GM12891 (cell line): ENCODE measurements around the gene ACTA2. TPM values are rescaled to one million over a fixed set of nuclear protein-coding genes. Genes with fewer than 3 reads are reported as not detected.
A peak's percentile ranks its signal among the peaks of the same experiment; 100 is the strongest.

Source experiments
- DNase-seq: peaks from one replicate; pipeline ENCODE4 v3.0.0; 2011; ENCODE audit warnings: low spot score; ENCODE audit not compliant: insufficient read length
- FAIRE-seq: peaks from 2 replicates; lab custom pipeline; 2011; peaks lifted over from hg19 to GRCh38; lab: Jason Lieb, UNC
- PAX5 ChIP-seq: IDR thresholded peaks from 2 replicates; pipeline ENCODE4 v1.6.1; 2011; ENCODE audit warnings: low read length, moderate library complexity, mild to moderate bottlenecking; ENCODE audit not compliant: insufficient read depth, severe bottlenecking
- POLR2A ChIP-seq: IDR thresholded peaks from 2 replicates; pipeline ENCODE4 v1.6.1; 2011; ENCODE audit warnings: low read depth, low read length, control low read depth
- POLR2AphosphoS5 ChIP-seq: IDR thresholded peaks from 2 replicates; pipeline ENCODE4 v1.6.1; 2011; ENCODE audit warnings: low read depth, low read length, control low read depth
- POU2F2 ChIP-seq: IDR thresholded peaks from 2 replicates; pipeline ENCODE4 v1.6.1; 2011; ENCODE audit warnings: low read depth, mild to moderate bottlenecking, control low read depth, low read length, moderate library complexity
- SPI1 ChIP-seq: IDR thresholded peaks from 2 replicates; pipeline ENCODE4 v1.6.1; 2011; ENCODE audit warnings: low read depth, low read length, control low read depth
- TAF1 ChIP-seq: IDR thresholded peaks from 2 replicates; pipeline ENCODE4 v1.6.1; 2011; ENCODE audit warnings: low read depth, low read length, control low read depth
- polyA plus RNA-seq: library from polyadenylated mRNA; unstranded; fragments of >200 nt; gene quantifications from one replicate; pipeline ENCODE4 v1.2.1, GENCODE V29; 2012; ENCODE audit warnings: low read depth, missing spikeins, inconsistent platforms; ENCODE audit not compliant: missing spikeins

ACTA2 gene
- 60.5 TPM for polyA plus RNA-seq

DNA sequence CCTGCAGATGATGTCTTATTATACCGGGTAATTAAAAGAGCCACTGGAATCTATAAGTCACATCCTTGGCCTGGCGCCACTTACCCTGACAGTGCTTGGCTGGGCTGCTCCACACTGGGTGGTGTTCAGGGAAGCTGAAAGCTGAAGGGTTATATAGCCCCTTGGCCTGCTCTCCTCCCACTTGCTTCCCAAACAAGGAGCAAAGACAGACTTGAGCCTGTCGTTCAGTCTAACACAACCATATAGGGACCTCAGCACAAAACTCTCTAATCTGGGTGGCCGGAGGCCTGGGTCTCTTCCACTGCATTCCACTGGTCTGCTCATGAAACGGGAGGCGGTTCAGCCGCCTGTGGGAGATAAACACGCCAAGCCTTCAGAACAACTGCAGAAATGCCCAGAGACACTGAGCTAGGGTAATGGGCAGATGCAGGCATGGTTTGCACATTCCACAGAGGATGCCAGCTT is at the start of gene ACTA2:
Gene ACTA2, minus strand, starts transcription at position 127 of the 465 bp plus-strand sequence. CDS start 3,843 bp downstream, outside the sequence.
- no peak for TF ChIP-seq POLR2A
- TF ChIP-seq SPI1 = no peak
- FAIRE-seq (no peak), DNase-seq (no peak)

DNA sequence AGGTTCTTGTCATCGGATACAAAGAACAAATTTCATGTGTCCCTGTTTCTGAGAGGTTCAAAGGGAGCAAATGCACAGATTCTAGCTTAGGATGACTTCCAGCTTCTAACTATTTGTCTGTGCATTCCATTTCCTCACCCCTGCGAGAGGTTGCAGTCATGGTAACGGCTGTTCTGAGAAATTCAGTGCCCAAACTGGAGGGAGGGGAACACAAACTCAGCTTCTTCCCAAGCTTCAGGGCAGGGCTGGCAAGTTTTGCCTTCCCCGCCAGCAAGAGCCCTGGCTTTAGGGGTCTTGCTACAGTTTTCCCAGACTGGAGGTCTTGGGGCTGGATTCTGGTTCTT is 49.1 kb upstream of the ACTA2 start:
- DNase-seq = no peak
- TF ChIP-seq POU2F2 = no peak
- TF ChIP-seq POLR2AphosphoS5 = no peak
- TF ChIP-seq SPI1 = no peak
- TF ChIP-seq POLR2A = no peak
- TF ChIP-seq TAF1 = no peak
- TF ChIP-seq PAX5 = no peak
- no peak for FAIRE-seq

DNA sequence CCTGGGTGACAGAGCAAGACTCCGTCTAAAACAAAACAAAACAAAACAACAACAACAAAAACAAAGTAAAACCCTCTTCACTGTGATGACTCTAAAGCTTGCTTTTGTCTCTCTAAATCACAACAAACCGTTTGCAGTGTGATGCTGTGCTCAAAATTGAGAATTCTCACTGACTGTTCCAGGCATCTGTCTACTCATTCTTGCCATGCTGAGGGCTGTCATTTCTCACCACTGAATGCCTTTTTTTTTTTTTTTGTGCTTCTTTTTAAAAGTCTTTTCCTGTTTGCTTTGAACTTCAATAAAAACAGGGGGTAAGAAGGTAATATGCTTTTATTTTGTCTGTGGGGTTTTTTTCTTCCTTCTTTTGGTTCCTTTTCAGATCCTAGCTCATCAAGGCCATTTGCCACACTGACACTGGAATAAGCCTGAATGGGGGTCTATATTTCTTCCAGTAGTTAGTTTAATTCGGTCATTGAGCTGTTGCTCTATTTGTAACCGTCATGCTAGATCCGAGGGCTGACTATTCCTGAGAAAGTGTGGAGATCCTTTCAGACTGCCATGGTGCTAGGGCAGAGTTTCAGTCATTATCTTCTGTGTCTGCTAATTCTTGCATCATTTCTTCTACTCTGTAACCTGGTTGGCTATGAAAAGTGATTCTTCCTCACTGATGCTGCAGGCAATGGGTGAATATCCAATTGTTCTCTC is 48.6 kb upstream of the ACTA2 start:
- TF ChIP-seq PAX5 (no peak), POU2F2 (no peak), TAF1 (no peak), POLR2AphosphoS5 (no peak), POLR2A (no peak), SPI1 (no peak)
- DNase-seq (no peak), FAIRE-seq (peak; percentile 82)

DNA sequence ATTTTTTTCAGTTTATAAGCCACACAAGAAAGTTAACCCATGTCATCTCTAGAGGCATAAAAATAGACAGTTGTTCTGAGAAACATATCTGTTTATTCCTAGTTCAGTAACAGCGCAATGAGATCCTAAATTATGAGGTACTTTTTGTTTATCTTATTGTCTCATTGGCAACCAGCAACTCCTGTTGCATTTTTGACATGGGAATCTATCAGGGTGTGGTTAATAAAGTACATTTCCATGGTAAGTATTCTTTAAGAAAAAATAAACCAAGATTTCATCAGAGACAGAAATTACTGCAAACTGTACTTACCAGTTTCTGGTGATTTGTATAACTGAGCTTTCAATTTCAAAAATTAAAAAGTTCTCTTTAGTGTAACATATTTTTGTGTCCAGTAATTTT is 47.1 kb upstream of the ACTA2 start:
- TF ChIP-seq PAX5 (no peak), POLR2A (no peak), POU2F2 (no peak), POLR2AphosphoS5 (no peak), SPI1 (no peak)
- DNase-seq (no peak), FAIRE-seq (peak; percentile 43)

DNA sequence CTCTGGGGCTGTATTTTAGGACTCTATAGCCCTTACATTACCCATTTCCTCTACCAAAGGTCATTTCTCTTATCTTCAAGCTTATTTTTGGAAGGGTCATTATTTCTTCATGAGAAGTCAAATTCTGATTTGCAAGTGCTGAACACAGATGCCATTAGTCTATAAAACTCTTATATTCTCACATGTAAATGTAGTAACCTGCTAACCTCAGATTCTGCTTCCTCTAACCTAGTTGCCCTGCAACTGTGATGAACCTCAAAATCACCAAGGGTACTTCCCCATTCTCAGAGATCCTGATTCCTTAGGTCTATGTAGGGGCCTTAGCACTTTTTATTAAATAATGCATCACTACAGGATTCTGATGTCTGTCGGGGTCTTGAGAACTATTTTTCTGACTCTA is 44.4 kb upstream of the ACTA2 start:
- DNase-seq = no peak
- no peak for TF ChIP-seq PAX5
- TF ChIP-seq POU2F2 = no peak
- no peak for TF ChIP-seq TAF1
- TF ChIP-seq SPI1 = peak; percentile 50; the same call in 1 of the 2 replicates
- FAIRE-seq = peak; percentile 83

DNA sequence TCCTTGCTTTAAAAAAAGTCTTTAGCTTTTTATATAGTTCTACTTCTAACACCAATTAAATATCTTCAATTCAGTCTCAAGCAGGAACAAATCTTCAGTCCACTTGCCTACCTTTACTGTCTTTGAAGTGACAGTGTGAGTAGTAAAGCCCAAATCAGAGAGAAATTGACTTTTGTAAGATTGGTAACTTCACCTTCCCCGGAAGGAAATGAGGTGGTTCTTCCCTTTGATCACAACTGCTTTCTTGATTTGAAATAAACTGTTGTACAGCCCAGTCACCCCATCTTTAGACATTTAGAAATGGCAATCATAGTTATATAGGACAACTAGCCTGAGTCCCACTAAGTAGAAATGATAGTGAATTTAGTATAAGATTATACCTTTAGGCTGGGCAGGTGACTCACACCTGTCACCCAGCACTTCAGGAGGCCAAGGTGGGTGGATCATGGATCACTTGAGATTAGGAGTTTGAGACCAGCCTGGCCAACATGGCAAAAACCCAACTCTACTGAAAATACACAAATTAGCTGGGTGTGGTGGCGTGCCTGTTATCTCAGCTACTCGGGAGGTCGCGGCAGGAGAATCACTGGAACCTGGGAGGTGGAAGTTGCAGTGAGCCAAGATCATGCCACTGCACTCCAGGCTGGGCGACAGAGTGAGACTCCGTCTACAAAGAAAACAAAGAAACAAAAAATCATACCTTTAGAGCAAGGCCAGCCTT is 42.7 kb upstream of the ACTA2 start:
- no peak for DNase-seq

DNA sequence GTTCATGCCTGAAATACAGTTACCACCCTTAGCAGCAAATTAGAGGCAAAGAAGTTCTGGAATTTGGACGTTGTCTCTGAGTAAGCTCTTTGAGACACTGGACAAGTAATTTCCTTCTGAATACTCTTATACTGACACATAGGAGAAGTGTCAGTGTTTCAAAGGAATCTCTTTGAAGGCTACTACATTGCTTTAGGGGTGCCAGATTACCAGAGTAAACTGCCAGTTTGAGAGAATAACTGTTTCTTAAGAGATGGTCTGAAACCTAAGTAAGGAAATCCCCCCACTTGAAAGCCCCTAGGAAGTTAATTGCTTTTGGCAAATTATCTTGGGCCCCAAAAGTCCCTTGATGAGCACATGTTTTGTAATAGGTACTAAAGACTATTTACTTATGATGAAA is 41.4 kb upstream of the ACTA2 start:
- DNase-seq (no peak), FAIRE-seq (no peak)
- TF ChIP-seq TAF1 (peak; percentile 64; the same call in 1 of the 2 replicates), SPI1 (no peak), PAX5 (no peak), POLR2A (peak; percentile 82), POLR2AphosphoS5 (peak; percentile 57)

More for the DNA sequence above, 42.7 kb upstream of the ACTA2 start:
- no peak for TF ChIP-seq PAX5
- TF ChIP-seq POLR2AphosphoS5 = no peak
- TF ChIP-seq POU2F2 = no peak
- no peak for TF ChIP-seq SPI1
- TF ChIP-seq POLR2A = no peak
- no peak for TF ChIP-seq TAF1
- no peak for FAIRE-seq

DNA sequence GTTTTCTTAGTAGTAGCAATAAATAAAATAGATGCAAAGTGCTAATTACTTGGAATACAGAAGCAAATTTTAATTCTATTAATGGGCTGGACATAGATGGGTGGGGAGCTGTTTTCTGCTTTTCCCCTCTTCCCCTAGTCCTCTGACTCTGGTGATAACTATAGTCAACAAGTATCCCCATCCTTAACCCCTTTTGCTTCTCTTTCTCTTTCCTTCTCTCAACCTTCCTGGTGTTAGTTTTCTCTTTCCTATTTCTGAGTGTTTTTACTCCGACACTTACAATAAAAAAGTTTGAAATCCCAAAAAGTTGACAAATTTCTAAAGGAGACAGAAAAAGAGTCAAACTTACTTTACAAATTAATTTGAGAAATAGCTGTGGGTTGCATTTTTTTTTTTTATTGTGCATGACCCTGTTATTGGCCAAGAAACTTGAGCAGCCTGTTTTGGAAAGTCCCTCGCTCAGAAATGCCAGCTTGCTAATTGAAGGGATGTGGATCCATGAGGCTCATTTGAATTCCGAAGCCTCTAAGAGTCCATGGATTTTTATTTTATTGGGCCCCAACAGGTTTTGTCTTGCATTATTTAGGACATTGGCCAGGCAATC is 40.5 kb upstream of the ACTA2 start:
- no peak for TF ChIP-seq SPI1
- no peak for TF ChIP-seq POU2F2
- no peak for TF ChIP-seq POLR2A
- TF ChIP-seq TAF1 = no peak
- no peak for TF ChIP-seq POLR2AphosphoS5
- TF ChIP-seq PAX5 = no peak
- no peak for DNase-seq
- no peak for FAIRE-seq

DNA sequence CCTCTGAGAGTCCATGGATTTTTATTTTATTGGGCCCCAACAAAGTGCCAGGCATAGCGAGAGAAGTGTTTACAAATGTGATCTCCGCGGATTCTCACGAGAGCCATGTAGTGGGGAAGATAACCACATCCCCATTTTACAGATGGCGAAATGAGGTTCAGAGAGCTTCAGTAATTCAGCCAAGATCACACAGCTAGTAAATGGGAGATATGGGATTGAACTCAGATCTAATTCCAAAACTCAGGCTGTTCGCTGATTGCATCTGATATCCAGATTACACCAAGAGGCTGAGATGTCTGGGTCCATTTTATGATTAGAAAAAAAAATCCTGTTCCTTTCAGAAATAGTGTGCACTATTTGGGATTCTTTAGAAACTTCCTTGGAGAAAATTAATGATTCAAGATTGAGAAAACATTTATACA is 39.3 kb upstream of the ACTA2 start:
- no peak for FAIRE-seq
- no peak for DNase-seq
- TF ChIP-seq POU2F2 = no peak
- TF ChIP-seq TAF1 = peak; percentile 52; the same call in 1 of the 2 replicates
- TF ChIP-seq SPI1 = peak; percentile 74
